ENCODE data around the gene ZNF275.

Gene ZNF275

DNA sequence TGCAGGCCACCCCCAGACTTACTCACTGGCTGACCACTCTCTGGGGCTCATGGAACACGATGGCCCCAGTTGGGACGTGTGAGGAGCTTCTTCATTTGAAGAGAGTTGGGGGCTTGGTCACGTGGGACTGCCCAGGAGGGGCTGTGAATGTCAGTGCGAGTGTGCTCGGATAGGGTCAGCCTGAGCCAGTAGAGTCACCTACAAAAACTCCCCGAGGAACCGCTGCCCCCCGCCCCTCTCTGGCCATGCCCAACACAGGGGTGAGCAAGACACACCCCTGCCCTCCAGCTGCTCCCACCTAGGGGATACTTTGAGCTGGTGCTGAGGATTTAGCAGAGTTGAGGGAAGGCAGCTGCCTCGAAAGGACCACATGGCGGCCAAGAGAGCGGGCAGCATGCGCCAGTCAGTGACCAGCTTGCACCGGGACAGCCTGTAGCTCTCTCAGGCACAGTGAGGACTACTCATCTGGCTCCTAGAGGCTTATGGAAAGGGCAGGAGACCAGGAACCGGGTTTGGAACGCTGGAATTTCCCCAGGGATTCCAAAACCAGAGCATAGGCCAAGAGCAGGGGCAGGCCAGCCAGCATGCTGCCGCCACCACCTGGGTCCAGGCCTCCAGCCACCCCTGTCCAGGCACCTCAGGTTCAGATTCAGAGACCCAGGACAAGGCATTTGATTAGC lies 58.8 kb downstream of the ZNF275 start:
- no peak for DNase-seq

DNA sequence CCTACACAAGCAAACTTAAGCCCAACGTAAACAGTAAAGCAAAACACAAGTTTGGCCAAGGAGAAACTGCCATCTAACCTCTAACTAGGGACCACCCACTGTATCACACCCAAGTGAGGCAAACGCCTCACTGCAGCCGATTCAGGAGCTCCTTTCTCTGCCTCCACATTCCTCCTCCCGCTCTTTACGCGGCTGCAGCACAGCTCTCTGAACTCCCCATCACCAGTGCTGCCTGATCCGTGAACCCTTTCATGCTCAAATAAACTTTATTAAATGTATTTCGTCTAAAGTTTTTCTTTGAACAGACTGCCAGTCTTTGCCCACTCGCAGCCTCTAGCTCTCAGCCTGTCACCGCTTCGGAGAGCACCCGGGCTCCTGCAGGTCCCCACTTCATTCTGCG lies 60.7 kb downstream of the ZNF275 start:
- DNase-seq: no peak

DNA sequence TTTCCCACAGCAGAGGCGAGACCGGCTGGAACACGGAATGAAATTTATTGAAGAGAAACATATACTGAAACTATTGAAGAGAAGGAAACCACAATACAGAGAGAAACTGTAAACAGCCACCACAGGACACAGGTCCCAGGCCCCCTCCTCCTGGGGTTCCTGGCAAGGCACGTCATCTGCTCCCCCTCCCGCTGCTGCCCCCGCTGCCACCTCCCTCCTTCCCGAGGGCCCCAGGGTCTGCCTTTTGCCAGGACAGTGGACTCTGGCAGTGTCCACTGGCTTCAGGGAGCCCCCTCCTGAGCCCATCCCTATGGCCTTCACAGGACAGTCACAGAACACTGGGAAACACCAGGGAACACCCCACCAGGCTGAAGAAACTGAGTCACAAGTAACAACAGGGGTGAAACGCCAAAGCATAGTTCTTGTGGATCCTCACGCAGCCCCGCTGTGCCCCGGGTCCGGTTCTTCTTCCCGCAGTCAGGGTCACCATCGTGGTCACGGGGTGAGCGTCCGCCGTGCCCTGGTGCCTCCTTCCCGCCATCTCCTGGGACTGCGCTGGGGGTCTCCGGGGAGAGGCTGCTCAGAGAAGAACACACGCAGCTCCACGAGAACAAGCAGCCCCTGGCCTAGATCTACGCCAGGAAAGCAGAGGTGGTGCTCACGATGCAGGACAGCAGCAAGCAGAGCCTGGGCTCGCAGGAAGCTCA lies 61.8 kb downstream of the ZNF275 start:
- DNase-seq: no peak

DNA sequence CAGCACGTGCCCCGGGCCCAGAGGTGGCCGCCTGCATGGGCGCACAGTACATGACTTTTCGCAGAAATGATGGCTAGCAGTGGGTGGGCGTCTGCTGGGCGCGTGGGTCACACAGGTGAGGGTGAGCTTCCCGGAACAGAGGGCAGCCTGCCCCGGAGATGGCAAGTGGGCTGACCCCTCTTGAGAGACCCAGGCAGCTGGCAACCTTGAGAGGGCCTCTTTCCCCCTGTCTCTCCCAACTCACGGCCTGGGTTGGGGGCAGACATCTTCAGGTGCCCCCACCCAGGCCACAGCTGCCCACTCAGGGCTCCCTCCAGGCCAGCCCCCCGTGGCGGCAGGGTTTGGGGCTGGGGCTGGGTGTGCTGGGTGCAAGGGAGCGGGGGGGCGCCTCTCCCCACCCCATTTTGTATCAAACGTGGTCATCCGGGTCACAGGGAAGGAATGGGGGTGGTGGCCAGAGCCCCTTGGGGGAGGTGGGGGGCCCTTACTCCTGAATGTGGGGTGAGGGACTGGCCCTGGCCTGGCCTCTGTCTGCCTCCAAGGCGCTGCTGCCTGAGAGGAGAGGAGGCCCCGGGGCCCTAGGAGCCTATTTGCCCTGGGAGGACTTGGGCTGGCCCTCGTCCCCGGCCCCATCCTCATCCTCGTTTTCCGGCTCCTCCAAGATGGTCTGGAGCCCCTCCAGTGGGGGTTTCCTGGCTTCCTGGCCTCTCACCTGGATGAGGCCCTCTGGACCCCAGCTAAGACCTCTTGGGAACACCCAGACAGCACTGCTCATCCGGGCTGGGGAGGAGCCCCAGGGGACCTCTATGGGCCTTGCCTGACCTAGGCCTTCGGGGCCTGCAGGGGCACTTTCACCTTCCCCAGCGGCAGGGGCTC lies 62.6 kb downstream of the ZNF275 start:
- DNase-seq: no peak

DNA sequence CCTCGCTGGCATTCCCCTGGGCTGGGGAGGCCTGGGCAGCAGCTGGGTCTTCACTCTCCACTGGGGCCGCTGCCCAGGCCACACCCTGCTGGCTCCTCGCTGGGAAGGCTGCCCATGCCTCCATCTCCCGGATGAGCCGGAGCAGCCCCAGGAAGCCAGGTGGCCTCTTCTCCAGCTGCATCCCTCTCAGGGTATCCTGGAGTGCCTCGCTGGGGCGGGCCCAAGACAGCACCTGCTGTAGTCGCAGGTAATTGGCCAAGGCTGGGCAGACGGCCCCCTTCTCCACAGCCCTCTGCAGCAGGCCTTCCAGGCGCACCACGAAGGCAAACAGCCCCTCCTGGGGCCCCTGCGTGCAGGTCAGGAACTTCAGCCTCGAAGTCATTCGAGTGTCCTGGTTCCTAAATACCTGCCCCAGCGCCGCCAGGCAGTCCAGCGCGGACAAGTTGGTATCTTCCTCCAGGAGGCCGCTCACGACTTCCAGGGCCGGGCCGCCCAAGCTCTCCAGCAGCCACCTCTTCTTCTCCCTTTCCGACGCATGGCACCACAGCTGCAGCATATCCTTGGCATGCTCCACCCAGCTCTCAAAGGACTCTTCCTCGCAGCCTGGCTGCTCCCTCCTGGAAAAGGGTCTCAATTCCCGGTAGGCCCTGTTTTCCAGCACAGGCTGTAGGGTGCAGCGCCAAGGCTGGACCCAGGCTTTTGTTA lies 63.5 kb downstream of the ZNF275 start:
- peak; percentile 23 for DNase-seq

DNA sequence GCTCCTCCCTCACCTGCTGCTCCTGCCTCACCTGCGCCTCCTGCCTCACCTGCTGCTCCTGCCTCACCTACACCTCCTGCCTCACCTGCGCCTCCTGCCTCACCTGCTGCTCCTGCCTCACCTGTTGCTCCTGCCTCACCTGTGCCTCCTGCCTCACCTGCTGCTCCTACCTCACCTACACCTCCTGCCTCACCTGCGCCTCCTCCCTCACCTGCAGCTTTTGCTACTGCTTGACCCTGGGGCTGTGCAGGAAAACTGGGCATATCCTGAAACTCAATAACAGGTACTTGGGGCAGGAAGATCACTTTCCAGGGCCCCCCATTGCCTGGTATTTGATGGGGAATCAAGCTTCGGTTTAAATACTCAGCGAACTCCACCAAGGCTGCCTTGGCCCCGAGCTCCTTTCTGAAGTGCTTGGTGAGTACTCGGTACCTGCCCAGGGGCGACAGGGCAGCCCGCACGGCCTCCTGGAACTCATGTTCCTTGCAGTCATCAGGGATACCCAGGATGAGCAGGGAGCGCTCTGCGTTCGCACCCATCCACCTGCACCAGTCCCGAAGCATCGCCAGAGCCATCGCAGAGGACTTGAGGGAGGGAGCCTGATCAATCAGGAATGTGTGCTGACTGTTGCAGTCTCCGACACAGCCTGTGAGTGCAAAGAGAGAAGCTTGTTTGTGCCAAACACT lies 64.5 kb downstream of the ZNF275 start:
- no peak for DNase-seq

DNA sequence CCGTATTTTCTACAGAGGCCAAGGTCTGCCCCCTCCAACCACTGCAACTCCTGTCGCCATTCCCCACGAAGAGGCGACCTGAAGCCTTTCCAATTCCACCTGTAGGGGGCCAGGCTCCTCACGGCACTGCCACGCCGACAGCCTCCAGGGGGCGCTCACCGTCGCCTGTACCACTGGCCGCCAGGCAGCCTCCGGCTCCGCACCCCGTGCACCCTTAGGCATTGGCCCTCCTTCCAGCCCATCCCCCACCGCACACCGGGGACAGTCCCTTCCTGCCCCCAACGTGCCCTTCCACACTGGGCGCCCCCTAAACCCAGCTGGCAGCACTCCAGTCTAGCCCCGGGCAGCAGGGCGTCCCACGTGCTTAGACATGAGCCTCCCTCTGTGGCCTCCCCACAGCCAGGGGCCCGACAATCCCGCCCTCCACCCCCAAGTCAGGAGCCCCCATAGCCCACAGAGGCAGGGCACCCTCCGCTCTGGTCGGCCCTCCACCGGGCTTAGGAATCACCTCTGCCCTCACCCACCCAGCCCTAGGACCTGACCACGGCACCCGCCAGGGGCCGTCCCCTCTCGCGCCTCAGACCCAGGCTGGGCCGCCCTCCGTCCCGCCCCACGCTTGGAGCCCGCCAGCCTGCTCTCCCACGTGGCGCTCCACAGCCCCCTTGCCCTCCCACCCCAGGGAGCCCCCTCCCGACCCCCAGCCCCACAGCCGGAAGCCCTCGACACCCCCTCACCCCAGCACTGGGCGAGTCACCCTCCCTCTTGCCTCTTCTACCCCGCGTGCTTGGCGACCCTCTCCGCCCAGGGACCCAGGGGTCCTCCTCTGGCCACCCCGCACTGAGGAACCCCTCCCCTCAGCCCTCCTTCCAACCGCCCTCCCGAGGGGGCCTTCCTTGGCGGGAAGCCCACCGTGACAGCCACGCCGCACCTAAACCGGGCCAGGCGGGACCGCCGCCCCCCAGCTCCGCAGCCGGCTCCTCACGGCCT lies 66.5 kb downstream of the ZNF275 start:
- peak; percentile 33 for DNase-seq

DNA sequence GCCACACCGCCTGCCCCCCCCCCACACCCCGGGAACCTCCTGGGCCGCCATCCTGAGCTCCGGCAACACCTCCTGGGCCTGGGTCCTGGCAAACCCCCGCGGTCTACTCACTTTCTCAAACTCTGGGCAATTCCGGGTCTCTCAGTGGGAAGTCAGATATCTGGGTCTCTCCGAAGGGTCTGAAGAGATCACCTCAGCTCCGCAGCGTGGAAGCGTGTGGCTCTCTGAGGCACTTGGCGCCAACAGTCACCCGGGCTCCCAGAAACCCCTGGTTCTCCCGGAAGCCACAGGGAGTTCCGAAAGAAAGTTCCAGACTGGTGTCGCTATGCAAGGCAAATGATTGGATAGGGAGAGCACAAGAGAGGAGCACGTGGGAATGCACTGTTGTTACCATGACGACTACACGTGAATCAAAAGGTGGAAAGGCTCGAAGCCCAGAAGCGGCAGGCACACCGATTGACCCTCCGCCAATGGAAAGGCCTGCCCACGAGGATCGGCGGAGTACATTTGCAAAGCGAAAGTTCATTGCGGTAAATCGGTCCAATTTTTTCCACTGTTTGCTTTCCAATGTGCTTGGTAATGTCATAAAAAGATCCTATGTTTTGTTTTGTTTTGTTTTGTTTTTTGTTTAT lies 67.3 kb downstream of the ZNF275 start, which contains the start of gene PNMA6E:
TSS of gene PNMA6E (minus strand) at position 218 of the 632 bp plus-strand sequence. CDS start 2,501 bp downstream, outside the sequence.
- DNase-seq: no peak
